ENCODE measurements around the gene DIPK1A.

Gene DIPK1A

DNA sequence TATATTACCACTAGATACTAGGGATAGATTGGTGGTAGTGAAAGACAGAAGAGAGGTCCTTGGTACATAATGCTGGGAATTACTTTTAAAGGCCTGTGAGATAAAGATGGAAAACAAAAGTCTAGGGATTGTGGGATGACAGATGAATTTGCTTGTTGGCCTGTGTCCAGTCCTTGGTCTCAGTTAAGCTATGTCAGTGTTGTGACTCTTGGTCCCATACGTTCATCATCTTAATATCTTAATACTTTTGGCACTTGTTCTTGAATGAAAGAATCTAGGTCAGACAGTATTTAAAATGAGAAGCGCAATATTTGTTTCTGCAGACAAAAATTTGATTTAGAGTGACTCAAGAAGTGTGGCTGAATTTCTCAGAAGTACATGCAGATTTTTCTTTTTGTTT is 121.8 kb downstream of the DIPK1A start:
- ChIA-PET CTCF (interaction anchor here (1.4 to 4.4 kb wide), 3 partner anchors 8 to 20 kb away, joined by 6 to 21 read pairs (median 16); partner anchors contain the start of gene RPL5), POLR2A (interaction anchor here (0.6 kb wide), 1 partner anchor 1058 kb away, joined by 3 read pairs; no protein-coding TSS in a partner anchor)
- DNase-seq (ENCODE audit: extremely low spot score): no peak
- TF ChIP-seq CTCF (IDR thresholded peaks at IDR 0.05; ENCODE audit: control extremely low read depth, extremely low read depth, low read depth, missing control alignments): no peak

DNA sequence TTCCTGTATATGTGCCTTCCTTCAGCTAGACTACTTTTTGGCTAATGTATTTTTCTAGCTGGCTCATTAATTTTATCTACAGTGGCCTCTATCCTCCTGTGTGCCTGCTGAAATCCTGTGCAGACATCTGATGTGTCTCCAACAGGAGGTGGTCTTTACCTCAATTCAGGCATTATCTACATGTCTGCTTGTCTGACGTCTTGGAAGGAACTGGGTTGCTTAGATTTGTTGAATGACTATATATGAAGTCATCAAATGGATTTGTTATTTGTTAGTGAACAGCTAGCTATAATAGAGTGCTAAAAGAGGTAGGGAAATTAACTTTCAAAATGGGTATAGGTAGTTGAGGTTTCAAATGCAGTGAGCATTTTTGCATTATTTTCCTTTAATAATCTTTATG is 122.7 kb downstream of the DIPK1A start:
- POLR2A ChIA-PET: interaction anchor here (0.6 kb wide), 3 partner anchors 12 to 1048 kb away, joined by 3 read pairs; no protein-coding TSS in a partner anchor
- no peak for TF ChIP-seq CTCF (IDR thresholded peaks at IDR 0.05; ENCODE audit: control extremely low read depth, extremely low read depth, low read depth, missing control alignments)
- CTCF ChIA-PET: interaction anchor here (1.2 to 3.3 kb wide), 3 partner anchors 21 to 156 kb away, joined by 4 to 16 read pairs (median 16); no protein-coding TSS in a partner anchor
- no peak for DNase-seq (ENCODE audit: extremely low spot score)

- no peak for TF ChIP-seq CTCF (IDR thresholded peaks at IDR 0.05; ENCODE audit: control extremely low read depth, extremely low read depth, low read depth, missing control alignments)
- DNase-seq (ENCODE audit: extremely low spot score): no peak
- ChIA-PET POLR2A (no interaction called here), CTCF (interaction anchor here (1.0 to 3.3 kb wide), 4 partner anchors 22 to 157 kb away, joined by 3 to 16 read pairs (median 10); no protein-coding TSS in a partner anchor)
These were observed 124.2 kb downstream of the DIPK1A start for GRCh38 chr1:92837062-92837461.

DNA sequence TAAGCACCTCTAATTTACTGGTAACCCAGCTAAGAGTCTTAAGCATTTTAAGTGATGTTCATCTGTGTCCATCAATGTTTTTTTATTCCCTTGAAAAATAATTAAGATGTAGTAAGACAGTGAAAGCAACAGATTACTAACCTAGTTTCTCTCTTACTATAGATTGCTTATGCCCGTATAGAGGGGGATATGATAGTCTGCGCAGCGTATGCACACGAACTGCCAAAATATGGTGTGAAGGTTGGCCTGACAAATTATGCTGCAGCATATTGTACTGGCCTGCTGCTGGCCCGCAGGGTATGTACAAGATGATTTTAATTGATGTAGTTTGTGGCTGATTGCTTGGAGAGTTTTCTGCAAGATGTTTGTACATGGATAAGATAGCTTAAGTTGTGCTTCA is 126.6 kb downstream of the DIPK1A start:
- CTCF ChIA-PET: interaction anchor here (1.4 to 2.6 kb wide), 2 partner anchors 15 to 16 kb away, joined by 4 to 6 read pairs; no protein-coding TSS in a partner anchor
- POLR2A ChIA-PET: interaction anchor here (1.1 kb wide), 1 partner anchor 25 kb away, joined by 3 read pairs; no protein-coding TSS in a partner anchor
- no peak for DNase-seq (ENCODE audit: extremely low spot score)
- no peak for TF ChIP-seq CTCF (IDR thresholded peaks at IDR 0.05; ENCODE audit: control extremely low read depth, extremely low read depth, low read depth, missing control alignments)

DNA sequence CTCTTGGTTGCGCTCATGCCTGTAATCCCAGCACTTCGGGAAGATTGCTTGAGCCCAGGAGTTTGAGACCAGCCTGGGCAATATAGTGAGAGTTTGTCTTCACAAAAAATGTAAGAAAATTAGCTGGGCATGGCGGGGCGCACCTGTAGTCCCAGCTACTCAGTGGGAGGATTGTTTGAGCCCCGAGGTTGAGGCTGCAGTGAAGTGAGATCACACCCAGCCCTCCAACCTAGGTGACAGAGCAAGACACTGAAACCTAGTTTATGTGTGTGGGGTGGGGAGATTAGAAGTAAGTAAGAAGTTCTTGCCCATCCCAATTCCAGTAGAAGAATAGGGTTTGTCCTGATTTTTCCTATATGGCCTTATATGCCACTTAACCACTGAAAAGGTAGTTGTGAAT is 127.4 kb downstream of the DIPK1A start:
- POLR2A ChIA-PET: no interaction called here
- CTCF ChIA-PET: interaction anchor here (1.4 to 2.6 kb wide), 2 partner anchors 15 to 16 kb away, joined by 4 to 6 read pairs; no protein-coding TSS in a partner anchor

GRCh38 chr1:92832537-92833114 is 128.6 kb downstream of the DIPK1A start:
- ChIA-PET CTCF (interaction anchor here (0.8 to 3.3 kb wide), 24 partner anchors 9 to 797 kb away, joined by 3 to 47 read pairs (median 4); partner anchors contain the start of genes EVI5 and GFI1), POLR2A (interaction anchor here (0.9 to 1.3 kb wide), 3 partner anchors 10 to 155 kb away, joined by 3 to 4 read pairs (median 3); no protein-coding TSS in a partner anchor)
- no peak for DNase-seq (ENCODE audit: extremely low spot score)
- no peak for TF ChIP-seq CTCF (IDR thresholded peaks at IDR 0.05; ENCODE audit: control extremely low read depth, extremely low read depth, low read depth, missing control alignments)

More for the DNA sequence above, 127.4 kb downstream of the DIPK1A start:
- TF ChIP-seq CTCF (IDR thresholded peaks at IDR 0.05; ENCODE audit: control extremely low read depth, extremely low read depth, low read depth, missing control alignments): no peak
- no peak for DNase-seq (ENCODE audit: extremely low spot score)
